ENCODE data around the gene TGM5.
"Not testable (repeated sequence)": the region's sequence is repeated elsewhere in the genome, so short reads cannot be mapped to it uniquely, and the experiment has no call there.

DNA sequence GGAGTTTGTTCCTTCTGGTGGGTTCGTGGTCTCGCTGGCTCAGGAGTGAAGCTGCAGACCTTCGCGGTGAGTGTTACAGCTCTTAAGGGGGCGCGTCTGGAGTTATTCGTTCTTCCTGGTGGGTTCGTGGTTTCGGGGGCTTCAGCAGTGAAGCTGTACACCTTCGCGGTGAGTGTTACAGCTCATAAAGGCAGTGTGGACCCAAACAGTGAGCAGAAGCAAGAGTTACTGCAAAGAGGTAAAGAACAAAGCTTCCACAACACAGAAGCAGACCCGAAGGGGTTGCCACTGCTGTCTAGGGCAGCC lies 40.8 kb downstream of the TGM5 start:
- TF ChIP-seq, protein P1, sequence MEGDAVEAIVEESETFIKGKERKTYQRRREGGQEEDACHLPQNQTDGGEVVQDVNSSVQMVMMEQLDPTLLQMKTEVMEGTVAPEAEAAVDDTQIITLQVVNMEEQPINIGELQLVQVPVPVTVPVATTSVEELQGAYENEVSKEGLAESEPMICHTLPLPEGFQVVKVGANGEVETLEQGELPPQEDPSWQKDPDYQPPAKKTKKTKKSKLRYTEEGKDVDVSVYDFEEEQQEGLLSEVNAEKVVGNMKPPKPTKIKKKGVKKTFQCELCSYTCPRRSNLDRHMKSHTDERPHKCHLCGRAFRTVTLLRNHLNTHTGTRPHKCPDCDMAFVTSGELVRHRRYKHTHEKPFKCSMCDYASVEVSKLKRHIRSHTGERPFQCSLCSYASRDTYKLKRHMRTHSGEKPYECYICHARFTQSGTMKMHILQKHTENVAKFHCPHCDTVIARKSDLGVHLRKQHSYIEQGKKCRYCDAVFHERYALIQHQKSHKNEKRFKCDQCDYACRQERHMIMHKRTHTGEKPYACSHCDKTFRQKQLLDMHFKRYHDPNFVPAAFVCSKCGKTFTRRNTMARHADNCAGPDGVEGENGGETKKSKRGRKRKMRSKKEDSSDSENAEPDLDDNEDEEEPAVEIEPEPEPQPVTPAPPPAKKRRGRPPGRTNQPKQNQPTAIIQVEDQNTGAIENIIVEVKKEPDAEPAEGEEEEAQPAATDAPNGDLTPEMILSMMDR (IDR thresholded peaks at IDR 0.05), result not testable (repeated sequence)
- TF ChIP-seq POLR2A (IDR thresholded peaks at IDR 0.05), result not testable (repeated sequence)
